DMS114 treated with DMSO at 0.1 percent for 48 hours (cell line): ENCODE measurements around the gene PDILT.
"Not testable (repeated sequence)": the region's sequence is repeated elsewhere in the genome, so short reads cannot be mapped to it uniquely, and the experiment has no call there.

ENCODE experiments used
- DNase-seq: peaks from one replicate; lab custom pipeline; 2025; ENCODE audit not compliant: unreplicated experiment; lab: John Stamatoyannopoulos, UW

PDILT gene, protein sequence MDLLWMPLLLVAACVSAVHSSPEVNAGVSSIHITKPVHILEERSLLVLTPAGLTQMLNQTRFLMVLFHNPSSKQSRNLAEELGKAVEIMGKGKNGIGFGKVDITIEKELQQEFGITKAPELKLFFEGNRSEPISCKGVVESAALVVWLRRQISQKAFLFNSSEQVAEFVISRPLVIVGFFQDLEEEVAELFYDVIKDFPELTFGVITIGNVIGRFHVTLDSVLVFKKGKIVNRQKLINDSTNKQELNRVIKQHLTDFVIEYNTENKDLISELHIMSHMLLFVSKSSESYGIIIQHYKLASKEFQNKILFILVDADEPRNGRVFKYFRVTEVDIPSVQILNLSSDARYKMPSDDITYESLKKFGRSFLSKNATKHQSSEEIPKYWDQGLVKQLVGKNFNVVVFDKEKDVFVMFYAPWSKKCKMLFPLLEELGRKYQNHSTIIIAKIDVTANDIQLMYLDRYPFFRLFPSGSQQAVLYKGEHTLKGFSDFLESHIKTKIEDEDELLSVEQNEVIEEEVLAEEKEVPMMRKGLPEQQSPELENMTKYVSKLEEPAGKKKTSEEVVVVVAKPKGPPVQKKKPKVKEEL

GRCh38 chr16:20404637-20405036, at the start of gene PDILT:
Gene PDILT, minus strand, starts transcription at chr16:20404737. Its CDS starts 5,437 bp downstream, at chr16:20399300.
- no peak for DNase-seq

- not testable (repeated sequence) for DNase-seq
Measured at GRCh38 chr16:20453633-20454032, 49.1 kb upstream of the PDILT start.

DNA sequence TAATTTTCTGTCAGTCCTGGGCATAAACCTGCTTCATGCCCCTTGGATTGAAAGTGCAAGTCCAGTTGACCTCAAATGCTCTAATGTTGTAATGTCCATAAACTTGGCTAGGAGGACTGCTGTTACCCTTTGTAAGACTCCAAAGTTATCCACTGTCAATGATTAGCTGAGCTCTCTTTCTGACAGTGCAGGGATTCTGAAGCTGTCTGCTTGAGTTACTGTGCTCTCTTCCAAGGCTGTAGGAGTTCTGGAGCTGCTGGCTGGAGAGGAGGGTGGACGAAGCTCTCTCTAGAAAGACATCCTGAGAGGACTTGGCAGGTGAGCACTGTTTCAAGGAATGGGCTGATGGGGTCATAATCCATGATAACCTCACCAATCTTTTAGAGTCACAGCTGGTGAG, 46.8 kb upstream of the PDILT start, which contains the start of gene ACSM2A:
ACSM2A (plus strand) TSS at position 158 of the 400 bp plus-strand sequence. CDS start 8,594 bp downstream, outside the sequence.
- not testable (repeated sequence) for DNase-seq

- DNase-seq = not testable (repeated sequence)
Measured at GRCh38 chr16:20446652-20447393, 42.3 kb upstream of the PDILT start.

- not testable (repeated sequence) for DNase-seq
Measured at GRCh38 chr16:20441859-20442258, 37.3 kb upstream of the PDILT start.

DNA sequence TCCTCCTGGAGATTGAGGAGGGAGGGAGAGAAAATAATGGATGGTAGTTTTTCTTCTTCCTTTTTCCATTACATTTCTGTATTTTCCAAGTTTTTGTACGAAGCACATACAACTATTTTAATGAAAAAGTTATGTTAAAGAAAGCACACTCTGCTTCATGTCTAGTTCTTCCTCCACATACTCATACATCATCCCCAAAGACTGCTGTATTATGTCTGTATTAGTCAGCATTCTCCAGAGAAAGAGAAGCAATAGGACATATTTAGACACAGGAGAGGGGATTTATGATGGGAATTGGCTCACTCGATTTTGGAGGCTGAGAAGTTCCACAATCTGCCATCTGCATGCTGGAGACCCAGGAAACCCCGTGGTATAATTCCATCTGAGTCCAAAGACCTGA, 36.7 kb upstream of the PDILT start:
- no peak for DNase-seq

DNA sequence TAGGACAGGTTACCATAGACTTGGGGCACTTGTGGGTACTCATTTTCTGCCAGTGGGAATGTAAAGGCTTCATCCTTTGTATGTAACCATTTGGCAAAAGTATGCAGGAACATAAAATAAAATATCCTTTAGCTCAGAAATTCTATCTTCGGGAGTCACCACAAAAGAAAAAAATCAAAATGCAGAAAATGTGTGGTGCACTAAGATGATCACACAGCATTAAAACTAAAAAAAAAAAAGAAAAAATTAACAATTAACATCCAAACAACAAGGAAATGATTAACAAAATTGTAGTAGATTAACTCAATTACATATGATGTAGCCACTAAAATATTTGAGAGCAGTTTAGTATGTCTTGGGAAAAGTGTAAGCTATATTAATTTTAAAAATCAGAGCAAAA, 36.2 kb upstream of the PDILT start:
- DNase-seq = not testable (repeated sequence)

- DNase-seq = not testable (repeated sequence)
Measured at GRCh38 chr16:20439820-20440231, 35.3 kb upstream of the PDILT start.

DNA sequence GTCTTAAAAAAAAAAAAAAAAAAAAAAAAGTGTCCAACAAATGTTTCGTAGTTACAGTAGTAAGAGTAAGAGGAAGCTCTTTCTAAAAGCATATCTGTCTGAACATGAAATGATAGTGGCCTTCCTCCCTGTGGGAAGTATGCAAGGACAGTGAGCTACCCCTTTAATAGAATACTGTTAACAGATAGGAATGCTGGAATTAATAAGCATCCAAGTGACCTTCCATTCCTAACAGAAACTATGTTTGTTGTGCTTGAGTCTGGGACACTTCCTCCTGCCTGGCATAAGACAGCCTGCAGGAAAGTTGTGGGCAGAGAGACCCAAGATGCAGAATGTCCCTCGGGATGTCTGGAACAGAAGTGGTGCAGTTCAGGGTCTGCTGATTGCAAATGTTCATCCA, 34.4 kb upstream of the PDILT start:
- not testable (repeated sequence) for DNase-seq

GRCh38 chr16:20430948-20431347, 26.4 kb upstream of the PDILT start:
- DNase-seq = no peak

DNA sequence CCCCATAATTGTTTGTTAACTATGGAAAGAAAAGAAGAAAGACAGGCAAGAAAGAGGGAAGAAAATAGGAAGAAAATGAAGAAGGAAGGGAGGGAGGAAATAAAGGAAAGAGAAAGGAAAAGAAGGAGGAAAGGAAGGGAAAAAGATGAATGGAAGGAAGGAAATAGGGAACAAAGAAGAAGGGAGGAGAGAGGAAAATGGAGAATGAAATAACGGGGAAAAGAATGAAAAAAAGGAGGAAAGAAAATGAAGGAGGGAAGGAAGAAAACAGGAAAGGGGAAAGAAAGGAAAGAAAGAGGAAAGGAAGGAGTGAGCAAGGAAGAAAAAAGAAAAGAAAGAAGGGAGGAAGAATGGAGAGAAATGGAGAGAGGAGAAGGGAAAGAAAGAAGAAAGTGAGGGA, 25.9 kb upstream of the PDILT start:
- not testable (repeated sequence) for DNase-seq

GRCh38 chr16:20429499-20429898, 25.0 kb upstream of the PDILT start:
- DNase-seq = not testable (repeated sequence)

DNA sequence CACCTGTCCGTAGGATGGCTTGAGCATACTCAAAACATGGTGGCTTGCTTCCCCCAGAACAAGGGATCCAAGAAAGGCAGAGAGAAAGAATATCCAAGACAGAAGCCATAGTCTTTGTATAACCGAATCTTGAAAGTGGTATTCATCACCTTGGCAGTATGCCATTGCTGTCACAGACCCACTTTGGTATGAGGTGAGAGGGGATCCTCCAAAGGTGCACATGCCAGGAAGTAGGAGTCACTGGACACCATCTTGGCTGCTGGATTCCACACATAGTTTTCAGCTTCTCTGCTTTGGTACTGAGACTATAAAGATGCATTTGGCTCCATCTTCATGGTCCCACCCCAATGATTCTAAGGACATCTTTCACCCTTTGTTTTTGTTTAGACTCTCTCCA, 22.9 kb upstream of the PDILT start:
- DNase-seq = not testable (repeated sequence)

GRCh38 chr16:20424129-20424866, 19.8 kb upstream of the PDILT start:
- DNase-seq = no peak

DNA sequence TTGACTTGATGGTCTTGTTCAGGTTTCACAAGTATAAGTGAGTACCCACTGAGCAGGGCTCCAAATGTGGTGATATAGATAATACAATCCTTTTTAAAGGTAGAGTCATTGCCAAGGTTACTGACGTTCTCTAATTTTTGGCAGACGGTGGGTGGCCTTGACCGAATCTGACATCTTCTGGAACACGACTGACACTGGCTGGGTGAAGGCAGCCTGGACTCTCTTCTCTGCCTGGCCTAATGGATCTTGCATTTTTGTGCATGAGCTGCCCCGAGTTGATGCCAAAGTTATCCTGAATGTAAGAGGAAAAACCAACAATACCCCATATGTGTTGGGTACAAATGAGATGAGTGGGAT, 19.2 kb upstream of the PDILT start:
- not testable (repeated sequence) for DNase-seq

DNA sequence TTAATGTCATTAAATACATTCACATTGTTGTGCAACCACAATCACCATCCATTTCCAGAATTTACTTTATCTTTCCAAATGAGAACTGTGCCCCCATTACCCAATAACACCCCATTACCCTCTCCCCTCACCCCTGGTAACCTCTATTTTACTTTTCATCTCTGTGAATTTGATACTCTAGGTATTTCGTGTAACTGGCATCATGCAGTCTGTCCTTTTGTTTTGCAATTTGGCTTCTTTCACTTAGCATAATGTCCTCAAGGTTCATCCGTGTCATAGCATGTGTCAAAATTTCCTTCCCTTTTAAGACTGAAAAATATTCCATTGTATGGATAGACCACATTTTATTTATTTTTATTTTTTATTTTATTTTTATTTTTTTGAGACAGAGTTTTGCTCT, 17.2 kb upstream of the PDILT start:
- DNase-seq = not testable (repeated sequence)

GRCh38 chr16:20419093-20419492, 14.6 kb upstream of the PDILT start:
- DNase-seq = not testable (repeated sequence)

- DNase-seq = no peak
Measured at GRCh38 chr16:20415541-20415940, 11.0 kb upstream of the PDILT start.

DNA sequence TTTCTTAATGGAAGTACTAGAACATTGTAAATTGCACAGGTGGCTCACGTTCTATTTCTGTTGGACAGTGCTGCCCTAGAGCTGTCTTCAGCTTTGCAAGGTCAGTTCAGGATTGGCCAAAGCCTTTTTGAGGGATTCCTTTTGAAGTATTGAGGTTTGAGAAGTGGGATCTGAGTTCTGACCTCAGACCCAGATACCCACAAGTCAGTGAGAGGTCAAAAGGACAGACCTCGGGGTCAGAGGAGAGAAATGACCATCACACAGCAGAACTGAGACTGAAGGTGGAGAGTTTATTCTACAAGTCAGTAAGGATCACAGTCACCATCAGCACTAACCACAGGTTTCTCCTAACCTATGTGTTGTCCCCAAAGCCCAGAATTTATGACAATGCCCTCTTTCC, 6.5 kb upstream of the PDILT start:
- no peak for DNase-seq

DNA sequence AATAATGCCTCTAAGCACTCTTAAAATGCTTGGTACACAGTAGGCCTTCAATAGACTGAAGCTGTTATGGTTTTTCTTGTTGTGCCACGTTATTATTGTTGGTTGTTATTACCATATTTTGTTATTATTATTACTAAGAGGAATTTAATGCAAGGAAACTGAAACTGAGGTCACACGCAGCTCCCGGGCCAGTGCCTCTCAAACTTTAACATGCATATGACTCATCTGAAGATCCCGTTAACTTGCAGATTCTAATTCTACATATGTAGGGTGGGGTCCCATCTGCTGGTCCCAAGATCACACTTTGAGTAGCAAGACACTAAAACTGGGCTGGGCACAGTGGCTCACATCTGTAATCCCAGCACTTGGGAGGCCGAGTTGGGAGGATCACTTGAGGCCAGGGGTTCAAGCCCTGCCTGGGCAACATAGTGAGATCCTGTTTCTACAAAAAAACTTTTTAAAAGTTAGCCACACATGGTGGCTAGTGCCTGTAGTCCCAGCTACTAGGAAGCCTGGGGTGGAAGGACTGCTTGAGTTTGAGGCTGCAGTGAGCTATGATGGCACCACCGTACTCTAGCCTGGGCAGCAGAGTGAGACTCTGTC, 5.7 kb upstream of the PDILT start:
- DNase-seq = no peak
